ENCODE results near the gene PTAFR.
"Not testable (repeated sequence)": the region's sequence is repeated elsewhere in the genome, so short reads cannot be mapped to it uniquely, and the experiment has no call there.

Gene PTAFR

DNA sequence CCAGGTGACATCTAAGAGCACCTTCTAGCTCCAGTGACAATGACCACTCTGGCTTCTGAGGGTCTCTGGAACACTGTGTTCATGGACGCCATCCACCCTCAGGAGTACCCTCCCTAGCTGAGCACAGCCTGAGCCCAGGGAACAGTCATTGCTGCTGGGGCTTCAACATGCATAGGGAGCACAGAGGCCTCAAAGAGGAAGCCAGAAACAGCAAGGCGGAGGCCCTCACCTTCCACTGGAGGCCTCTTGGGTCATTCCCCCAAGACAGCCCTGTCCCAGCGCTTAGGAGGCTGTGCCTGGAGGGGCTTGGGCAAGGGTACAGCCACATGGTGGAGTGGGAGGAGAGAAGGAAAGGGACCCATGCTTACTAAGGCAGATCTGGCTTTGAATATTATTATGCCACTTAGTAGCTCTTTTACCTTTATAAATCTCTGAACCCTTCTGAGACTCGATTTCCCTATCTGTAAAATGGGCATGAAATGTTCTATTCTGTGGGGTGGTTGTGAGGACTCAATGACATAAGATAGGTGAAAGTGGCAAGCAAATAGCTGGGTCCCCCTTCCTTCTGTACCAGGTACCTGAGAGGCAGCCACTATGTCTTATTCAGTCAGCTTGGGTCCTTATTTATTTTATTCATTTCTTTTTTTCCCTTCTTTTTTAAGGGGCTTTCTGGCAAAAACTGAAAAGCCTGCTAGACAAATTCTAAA is 32.8 kb downstream of the PTAFR start:
- no peak for DNase-seq

DNA sequence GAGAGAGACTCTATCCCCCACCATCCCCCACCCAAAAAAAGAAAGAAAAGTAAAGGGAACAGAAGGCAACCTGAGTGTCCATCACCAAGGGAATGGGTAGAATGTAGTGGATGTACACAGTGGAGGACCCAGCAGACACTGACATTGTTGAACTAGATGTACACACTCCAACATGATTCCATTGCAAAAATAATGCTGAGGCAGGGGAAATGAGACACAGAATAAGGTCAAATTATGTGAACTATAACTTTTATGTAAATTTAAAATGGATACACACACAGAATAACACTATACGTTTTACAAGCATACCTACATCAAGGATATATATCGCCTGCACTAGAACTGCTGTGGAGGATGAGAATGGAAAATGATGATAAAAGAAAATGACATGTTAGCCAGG is 34.8 kb downstream of the PTAFR start:
- DNase-seq, result no peak

DNA sequence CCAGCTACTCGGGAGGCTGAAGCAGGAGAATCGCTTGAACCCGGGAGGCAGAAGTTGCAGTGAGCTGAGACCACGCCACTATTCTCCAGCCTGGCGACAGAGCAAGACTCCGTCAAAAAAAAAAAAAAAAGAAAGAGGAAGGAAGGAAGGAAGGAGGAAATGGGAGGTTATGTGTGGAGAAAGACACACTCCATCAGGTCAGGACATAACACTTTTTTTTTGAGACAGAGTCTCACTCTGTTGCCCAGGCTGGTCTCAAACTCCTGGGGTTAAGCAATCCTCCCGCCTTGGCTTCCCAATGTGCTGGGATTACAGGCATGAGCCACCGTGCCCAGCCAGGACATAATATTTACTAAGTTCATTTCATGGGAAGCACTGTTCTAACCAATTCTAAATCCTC is 36.6 kb downstream of the PTAFR start:
- DNase-seq, result not testable (repeated sequence)

DNA sequence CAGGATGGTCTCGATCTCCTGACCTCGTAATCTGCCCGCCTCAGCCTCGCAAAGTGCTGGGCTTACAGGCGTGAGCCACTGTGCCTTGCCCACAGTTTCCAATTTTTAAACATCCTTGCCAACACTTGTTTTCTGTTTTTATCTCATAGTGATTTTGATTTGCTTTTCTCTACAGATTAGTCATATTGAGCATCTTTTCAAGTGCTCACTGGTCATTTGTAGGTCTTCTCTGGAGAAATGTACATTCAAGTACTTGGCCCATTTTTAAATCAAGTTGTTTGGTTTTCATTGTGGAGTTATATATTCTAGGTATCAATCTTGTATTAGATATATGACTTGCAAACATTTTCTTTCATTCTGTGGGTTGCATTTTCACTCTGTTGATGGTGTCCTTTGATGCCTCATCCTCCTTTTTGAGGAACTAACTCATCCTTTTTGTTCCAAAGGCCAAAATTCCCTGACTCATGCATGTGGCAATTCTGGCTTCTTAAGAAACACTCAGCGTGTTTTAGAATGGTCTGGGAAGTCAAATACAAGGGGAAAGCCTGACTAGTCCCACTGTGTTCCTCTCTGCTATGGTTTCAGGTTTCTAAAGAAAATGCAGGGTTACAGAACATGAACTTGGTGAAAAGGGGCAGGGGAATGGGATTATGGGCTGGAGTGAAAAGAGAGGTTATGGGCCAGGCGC is 37.3 kb downstream of the PTAFR start:
- no peak for DNase-seq

DNA sequence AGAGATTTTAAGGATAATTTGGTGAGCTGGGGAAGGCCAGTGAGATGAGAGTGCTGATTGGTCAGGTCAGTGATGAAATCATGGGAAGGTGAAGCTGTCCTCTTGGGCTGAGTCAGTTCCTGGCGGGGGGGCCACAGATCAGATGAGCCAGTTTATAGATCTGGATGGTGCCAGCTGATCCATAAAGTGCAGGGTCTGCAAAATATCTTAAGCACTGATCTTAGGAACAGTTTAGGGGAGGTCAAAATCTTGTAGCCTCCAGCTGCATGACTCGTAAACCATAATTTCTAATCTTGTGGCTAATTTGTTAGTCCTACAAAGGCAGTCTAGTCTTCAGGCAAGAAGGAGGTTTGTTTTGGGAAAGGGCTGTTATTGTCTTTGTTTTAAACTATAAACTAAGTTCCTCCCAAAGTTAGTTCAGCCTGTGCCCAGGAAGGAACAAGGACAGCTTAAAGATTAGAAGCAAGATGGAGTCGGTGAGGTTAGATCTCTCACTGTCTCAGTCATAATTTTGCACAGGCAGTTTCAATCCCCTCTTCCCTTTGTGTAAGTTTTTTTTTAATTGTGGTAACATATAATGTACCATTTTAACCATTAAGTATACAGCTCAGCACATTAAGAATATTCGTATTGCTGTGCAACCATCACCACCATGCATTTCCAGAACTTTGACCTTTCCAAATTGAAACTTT is 39.4 kb downstream of the PTAFR start:
- DNase-seq, result no peak

DNA sequence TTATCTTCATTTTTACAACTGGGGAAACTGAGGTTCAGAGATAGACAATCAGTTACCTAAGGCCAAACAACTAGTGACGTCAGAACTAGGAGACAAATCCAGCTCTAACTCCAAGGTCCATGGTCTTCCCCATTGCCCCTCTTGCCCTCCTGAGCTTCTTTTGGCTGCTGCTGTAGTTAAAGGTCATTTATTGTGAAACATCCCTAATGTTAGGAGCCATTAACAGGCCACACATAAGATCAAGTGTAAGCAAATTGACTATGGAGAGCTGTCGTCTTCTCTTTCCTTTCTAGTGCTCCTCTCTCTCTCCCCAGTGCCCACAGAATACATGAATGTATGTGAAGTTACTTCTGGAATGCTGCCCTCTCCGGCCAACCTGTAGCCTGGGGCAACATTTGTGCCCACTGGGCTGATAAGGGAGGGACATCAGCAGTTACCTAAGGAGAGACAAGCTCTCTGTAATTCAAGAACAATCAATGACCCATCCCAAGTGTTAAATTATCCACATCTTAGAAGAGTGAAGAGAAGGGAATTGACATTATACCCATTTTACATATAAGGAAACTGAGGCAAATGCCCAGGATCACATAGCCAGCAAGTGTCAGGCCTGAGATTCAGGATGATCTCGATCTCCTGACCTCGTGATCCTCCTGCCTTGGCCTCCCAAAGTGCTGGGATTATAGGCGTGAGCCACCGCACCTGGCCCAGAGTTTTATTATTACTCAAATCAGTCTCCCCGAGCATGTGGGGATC is 40.1 kb downstream of the PTAFR start:
- no peak for DNase-seq

DNA sequence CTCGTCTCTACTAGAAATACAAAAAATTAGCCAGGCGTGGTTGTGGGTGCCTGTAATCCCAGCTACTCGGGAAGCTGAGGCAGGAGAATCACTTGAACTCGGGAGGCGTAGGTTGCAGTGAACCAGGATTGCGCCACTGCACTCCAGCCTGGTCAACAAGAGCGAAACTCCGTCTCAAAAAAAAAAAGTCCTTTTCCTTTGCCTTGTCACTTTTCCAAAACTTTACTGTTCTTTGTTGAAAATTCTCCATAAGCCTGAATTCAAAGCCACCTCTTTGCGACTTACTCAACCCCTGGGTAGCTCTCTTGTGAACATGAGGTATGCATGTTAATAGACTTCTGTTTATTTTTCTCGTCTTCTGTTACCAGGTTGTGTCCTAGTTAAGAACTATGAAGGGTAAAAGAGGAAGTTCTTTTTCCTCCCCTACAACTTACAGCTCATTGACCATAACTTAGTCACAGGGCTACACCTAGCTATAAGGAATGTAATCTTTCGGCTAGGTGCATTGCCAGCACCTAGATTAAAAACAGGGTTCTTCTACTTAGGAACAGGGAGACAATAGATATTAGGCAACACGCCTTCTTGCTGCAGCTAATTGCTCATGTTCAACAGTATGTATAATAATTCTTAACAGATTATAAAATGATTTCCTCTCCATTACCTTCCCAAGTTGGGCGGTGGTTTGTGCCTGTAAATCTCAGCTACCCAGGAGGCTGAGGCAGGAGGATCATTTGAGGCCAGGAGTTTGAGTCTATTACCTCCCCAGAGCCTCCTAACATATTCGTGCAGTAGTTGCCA is 40.9 kb downstream of the PTAFR start:
- DNase-seq, result no peak

DNA sequence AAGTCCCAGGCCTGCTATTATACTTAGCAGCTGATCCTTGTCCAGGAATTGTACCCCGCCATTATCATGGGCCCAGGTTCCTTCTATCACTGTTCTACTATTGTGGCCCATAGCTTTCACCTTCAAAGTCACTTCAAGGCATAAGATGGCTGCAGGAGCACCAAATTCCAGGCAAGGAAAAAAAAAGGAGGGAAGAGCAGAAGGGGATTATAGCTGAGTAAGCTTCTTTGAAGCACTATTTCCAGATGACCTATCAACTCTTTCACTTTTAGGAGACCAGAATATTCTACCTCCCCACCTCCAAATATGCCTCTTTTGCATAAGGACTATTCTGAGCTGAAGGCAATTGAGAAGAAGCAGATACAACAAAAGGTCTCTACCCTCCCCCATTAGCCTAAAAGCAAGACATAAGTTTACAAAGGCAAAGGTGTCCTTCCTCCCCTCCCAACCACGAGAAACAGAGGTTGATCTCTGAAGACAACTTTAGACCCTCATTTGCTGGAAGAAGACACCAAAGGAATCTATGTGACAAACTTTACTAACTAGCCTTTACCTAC is 41.8 kb downstream of the PTAFR start:
- DNase-seq, result no peak

DNA sequence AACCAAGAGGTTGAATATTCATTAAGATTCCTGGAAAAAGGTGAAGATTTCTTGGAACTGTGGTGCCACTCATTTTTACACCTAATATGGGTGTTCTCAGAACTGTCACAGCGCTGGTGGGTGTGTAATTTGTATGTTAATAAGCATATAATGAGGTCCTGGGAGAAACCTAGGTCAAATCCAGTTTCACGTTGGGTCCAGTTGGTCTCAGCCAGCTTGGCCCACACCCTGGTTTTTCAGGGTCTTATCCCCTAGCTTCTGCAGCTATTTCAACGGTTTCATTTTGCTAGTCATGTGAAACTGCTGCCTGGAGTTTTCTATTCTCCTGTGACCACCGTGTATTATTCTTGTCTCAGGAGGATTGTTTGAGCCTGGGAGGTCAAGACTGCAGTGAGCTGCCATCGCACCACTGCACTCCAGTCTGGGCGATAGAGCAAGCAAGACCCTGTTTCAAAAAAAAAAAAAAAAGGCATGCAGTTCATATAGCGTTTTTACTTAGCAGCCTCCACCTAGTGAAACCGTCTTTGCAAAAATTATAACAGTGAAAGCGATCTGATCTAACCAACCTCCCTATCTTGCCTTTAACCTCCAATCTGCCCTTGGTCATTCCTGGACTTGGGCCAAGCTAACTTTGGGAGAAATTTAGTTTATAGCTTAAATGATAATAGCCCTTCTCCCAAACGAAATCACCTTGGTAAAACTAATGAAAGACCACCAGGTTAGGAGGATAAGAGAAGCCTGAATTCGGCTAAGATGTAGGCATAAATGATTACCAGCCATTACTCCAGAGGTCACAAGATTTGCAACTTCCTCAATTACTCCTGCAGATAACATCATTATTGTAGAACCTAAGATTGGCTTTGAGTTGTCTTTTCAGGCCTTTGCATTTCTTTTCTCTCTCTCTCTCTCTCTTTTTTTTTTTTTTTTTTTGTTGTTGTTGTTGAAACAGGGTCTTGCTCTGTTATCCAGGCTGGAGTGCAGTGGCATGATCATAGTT is 44.0 kb downstream of the PTAFR start:
- DNase-seq, result no peak

DNA sequence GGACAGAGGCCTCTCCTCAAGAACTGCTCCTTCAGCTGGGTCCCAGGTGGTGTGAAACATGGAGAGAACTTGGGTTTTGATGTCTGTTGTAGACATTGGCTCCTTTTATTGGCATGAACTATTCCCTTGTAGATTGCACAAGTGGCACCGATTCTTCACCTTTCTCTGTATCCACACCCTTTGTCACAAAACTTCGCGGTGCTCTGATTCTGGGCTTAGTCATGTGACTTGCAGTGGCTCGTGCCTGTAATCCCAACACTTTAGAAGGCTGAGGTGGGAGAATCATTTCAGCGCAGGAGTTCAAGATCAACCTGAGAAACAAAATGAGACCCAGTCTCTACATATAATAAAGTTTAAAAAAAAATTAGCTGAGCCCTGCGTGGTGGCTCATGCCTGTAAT is 45.6 kb downstream of the PTAFR start:
- DNase-seq, result no peak

DNA sequence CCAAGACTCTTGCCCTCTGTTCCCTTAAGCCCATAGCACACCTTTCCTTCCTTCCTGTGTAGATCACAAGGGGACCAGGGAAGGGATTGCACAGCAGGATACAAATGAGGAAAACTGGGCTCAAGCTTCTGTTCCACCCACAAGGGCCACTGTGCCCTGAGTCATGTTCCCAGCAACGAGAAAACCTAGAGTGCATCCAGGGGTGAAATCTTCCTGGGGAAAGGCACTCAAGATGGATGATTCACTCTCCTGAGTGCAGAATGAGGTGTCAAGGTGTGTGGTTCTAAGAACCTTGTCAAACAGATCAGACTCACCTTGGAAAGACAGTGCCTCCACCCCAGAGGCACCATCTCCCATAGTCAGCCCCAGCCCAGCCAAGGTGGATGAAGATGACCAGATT is 47.3 kb downstream of the PTAFR start:
- no peak for DNase-seq

DNA sequence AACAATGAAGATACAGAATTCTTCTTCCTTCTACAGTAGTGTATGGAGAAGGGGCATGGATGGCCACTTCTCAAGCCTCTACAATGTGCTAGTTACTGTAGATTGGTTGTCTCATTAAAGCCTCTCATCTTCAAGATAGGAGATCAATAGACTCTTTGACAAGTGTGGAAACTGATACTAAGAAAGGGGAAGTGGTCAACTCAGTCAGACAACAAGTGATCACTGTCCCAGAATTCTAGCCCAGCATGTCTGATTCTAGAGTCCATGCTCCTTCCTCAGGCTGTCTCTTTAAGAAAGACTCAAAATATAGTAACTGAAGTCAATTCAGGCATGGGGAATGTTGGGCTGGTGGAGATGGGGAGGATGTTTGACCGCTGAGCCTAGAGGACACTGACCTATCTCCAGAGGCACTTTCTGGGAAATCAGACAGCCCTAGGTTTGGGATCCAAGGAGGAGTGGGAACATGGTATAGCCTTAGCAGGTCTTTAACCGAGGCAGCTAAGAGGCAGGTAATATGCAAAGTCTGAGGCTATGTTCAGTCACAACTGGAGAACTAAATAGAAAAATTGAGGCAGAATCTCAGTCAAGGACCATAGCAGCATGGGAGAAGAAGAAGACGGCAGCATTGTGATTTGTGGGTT is 48.8 kb downstream of the PTAFR start:
- no peak for DNase-seq

DNA sequence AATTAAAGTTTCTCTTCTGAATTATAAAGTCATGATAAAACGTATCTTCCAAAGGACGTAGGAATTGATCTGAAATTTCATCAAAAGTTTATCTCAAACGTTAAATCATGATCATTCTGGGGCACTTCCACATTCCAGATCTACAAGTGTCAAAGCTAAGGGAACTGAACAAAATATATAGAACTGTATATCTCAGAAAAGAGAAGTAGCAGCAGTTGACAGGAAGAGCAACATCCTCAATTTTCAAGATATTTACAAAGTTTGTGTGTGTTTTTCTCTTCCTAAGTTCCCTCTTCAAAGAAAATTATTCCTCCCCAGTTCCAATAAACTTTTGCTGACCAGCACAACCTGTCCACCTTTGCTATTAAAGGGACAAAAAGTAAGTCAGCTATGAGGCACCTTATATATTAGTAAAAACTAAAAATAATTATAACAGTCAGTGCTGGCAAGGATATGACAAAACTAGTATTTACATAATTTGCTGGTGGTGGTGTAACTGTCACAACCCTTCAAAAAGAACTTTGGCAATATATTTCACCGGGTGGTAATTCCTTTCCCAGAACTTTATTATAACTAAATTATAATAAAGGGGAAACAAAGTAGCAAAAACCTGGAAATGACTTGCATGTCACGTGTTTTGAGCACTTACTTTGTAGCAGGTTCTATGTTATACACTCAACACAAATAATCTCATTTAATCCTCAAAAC is 49.6 kb downstream of the PTAFR start:
- no peak for DNase-seq

DNA sequence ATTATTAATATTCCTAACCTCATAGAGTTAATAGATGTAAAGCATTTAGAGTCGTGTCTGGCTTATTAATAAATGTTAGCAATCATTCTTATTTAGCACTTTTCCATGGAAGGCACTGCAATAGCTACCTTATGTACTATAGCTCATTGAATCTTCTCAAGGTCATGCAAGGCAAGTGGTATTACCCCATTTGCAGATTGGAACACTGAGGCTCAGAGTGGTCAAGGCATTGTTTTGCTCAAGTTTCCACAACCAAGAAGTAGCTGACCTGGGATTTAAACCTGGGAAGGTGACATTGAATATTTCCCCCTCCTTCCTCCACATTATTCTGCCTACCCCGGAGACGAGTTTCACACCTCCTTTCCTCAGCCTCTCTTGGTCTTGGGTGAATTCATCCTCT is 50.3 kb downstream of the PTAFR start:
- no peak for DNase-seq

DNA sequence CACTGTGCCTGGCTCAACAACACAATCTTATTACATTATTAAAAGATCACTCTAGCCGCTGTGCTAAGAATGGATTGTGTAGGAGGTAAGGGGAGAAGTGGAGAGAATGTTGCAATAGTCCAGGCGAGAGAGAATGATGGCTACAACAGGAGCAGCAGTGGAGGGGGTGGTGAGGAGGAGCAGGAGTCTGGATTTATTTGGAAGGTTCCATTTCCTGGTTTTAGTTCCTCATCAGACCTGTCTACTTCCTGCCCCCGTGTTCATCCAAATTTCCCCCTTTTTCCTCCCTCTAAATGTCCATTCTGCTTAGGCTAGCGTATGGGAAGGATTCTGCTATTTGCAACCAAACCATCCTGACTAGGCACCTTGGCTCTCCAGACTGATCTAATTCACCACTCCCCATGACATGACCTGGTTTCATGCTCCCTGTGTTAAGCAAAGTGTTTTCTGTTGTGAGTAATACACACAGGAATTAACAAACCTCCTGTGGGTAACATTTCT is 53.0 kb downstream of the PTAFR start:
- DNase-seq, result no peak

DNA sequence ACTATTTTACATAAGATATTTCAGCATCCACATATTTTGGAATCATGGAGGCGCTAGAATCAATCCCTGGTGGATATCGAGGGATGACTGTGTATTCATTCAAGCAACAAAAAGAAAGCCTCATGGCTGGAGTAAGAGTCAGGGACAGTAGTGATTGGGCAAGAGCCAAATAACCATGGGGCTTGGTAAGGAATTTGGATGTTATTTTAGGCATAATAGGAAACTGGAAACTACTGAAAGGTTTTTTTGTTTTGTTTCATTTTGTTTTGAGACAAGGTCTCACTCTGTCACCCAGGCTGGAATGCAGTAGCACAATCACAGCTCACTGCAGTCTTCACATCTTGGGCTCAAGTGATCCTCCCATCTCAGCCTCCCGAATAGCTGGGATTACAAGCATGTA is 54.3 kb downstream of the PTAFR start:
- no peak for DNase-seq

DNA sequence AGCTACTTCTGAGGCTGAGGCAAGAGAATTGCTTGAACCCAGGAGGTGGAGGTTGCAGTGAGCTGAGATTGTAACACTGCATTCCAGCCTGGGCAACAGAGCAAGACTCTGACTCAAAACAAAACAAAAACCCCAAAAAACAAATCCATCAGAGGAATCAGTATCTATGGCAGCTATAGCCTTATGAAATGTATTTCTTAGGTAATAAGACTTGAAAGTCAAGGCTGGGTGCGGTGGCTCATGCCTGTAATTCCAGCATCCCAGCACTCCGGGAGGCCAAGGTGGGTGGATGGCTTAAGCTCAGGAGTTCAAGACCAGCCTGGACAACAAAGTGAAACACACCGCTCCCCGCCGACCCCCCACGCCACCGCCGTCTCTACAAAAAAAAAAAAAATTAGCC is 56.9 kb downstream of the PTAFR start:
- DNase-seq, result no peak

DNA sequence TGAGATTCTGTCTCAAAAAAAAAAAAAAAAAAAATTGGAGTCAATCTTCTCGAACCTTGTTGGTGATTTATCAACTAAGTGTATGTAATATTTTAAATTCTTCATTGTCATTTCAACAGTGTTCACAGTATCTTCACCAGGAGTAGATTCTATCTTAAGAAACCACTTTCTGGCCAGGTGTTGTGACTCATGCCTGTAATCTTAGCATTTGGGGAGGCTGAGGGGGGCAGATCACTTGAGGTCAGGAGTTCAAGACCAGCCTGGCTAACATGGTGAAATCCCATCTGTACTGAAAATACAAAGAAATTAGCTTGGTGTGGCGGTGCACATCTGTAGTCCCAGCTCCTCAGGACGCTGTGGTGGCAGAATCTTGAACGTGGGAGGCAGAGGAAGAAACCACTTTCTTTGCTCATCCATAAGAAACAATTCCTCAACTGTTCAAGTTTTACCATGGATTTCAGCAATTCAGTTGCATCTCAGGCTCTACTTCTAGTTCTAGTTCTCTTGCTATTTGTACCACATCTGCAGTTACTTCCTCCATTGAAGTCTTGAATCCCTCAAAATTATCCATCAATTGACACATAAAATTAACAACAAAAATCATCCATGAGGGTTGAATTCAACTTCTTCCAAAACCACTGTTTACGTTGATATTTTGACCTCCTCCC is 57.7 kb downstream of the PTAFR start:
- no peak for DNase-seq

DNA sequence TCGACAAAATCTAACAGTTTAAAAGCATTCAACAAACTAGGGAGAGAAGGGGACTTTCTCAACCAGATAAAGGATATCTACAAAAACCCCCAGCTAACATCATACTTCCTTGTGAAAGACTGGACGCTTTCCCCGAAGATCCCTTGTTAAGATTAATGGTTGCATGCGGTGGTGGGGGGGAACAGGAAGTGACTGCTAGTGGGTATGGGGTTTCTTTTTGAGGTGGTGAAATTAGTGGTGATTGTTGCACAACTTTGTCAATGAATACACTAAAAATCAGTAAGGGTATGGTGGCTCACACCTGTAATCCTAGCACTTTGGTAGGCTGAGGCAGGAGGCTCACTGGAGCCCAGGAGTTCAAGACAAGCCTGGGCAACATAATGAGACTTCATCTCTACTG is 61.2 kb downstream of the PTAFR start:
- DNase-seq, result no peak

Data from SW 1271 (cell line).